HL-60/S4 treated with retinoic acid at 250 ng/mL for 4 days and 3 days (cell line): ENCODE data around the gene L3MBTL3.

ENCODE experiments used
- in situ Hi-C: fragments of 300-500 bp; cut with MboI; formaldehyde crosslinking; loops from 2 replicates; pipeline ENCODE4 v1.7.0; 2022; ENCODE audit warnings: low sequenced_read_pairs

The L3MBTL3 gene

DNA sequence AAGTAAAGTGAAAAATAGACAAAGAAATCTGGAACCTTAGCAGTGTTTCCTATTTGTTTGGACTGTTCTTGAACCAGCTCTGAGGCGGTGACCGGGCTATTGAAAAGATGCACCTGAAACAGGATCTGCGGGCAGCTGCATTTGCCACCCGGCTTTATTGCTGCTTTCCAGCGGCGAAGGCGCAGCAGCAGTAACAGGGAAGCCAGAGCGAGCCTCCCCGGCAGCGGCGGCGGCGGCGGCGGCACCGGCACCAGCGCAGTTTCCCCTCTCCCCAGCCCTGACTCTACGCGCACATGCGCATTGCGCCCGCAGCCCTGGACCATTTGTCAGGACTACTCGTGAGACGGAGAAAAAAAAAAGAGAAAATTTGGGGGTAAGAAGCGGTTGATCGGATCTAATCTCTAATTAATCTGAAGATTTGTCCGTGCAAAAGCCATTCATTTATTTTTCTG lies at the start of gene L3MBTL3:
Gene L3MBTL3, plus strand, starts transcription at position 290 of the 452 bp plus-strand sequence. CDS start 24,119 bp downstream, outside the sequence.
- in situ Hi-C loops = no loop called here

DNA sequence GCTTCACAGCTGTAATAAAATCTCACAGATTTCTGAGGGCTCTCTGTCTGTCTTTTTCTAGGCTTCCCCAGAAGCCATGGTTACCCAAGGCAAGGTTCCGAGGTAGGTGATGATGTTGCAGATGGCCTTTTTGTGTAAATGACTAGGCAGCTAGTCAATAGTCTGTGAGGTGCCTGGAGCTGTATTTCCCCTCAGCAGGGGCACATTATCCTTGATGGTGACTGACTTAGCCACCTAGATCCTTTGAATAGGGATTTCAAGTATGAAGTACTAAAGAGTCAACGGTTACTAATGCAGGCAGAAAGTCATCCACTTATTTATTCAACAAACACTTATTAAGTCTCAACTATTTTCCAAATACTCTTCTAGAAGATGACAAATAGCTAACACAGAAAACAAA lies 49.3 kb upstream of the L3MBTL3 start:
- in situ Hi-C loops = no loop called here

DNA sequence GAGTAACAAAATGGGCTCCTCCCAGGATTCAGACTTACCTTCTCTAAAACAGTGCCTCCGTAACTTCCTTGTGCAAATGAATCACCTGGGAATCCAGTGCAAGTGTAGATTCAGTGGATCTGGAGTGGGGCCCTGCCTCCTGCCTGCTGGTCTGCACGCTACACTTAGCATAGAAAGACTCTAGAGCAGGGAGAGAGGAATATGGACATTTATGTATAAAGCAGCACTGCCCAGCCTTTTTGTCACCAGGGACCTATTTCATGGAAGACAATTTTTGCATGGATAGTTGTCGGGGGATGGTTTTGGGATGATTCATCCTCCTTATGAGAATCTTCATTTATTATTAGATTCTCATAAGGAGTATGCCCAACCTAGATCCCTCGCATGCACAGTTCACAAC lies 42.3 kb upstream of the L3MBTL3 start:
- in situ Hi-C loops = no loop called here

DNA sequence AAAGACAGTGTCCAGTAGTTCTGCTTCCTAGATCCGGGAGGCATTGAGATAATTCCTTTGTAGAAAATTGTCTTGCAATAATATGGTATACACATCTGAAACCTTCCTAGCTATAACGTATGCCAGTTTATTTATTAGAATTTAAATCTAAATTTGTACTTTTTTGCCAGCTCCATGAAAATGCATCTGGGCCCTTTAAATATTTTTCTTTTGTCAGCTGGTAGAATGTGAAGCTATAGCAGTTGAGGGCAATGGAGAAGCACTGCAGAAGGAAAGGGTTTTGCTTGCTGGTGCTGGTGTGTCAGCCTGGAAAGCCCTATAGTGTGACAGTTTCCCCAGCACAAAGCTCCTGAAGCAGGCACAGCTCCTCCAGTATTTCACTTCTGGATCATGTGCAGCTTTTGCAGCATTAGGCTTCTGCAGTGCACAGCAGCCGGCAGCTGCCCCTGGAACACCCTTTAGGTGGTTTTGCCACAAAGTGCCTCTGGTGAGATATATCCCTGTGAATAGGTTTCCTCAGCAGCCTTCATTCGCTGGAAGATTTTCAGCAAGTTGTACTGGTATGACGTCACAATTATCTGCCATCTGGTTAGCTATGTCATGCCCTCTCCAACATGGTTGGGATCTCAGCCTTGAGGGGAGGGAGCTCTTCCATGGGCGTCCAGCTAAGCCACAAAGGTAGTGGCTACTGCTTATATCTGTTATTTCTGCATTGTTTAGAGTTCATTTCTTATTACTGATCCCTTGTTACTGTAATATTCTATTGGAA lies 40.0 kb upstream of the L3MBTL3 start:
- in situ Hi-C loops = no loop called here

DNA sequence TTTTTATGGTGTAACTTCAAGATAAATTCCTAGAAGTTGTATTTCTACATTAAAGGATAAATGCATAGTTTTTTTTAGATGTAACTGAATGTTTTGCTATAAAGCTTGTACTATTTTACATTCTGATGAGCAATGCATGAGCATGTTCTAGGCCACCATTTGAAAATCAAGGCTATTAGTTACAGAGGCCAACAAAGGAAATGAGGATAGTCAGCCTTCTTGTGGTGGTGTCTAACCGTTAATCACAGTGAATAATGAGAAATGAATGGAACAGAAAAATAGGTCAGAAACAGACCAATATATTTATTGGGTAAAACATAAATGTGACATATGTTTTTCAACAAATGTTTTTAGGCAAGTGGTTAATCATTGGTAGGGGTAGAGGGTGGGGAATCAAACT lies 37.6 kb upstream of the L3MBTL3 start:
- in situ Hi-C loops = no loop called here

DNA sequence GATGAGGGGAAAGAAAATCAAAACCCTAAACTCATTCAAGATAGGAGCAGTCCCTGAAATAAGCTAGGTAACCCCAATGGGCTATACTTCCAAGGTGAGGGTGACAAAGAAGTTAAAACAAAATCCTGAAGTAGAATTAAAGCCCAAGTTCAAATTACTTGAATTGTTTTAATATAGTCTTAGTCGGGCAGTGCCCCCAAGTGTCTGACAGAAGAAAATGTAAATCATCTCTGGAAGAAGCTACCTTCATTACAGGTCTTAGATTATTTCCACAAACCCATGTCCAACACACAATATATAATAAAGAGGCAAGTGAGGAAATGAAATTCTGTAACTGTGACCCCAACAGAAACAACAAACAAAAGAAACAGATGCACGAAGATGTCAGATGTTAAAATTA lies 36.8 kb upstream of the L3MBTL3 start:
- in situ Hi-C loops = no loop called here

DNA sequence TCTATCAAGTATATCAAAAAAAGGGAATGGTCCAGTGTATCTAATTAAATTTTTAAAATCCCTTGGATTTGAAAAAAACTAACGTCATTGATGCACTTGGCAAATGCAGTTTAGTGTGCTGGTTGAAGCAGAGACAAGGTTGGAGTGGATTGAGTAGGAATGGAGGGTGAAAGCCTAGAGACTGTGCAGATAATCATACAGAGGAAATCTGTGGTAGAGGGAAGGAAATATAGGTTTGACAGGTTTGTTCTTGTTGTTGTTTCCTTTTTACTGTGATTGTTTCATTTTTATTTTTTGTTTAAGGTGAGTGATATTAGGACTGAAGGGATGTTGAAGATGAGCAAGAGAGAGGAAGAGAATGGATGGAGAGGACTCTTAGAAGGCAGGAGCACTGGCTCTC lies 29.0 kb upstream of the L3MBTL3 start:
- in situ Hi-C loops = no loop called here

DNA sequence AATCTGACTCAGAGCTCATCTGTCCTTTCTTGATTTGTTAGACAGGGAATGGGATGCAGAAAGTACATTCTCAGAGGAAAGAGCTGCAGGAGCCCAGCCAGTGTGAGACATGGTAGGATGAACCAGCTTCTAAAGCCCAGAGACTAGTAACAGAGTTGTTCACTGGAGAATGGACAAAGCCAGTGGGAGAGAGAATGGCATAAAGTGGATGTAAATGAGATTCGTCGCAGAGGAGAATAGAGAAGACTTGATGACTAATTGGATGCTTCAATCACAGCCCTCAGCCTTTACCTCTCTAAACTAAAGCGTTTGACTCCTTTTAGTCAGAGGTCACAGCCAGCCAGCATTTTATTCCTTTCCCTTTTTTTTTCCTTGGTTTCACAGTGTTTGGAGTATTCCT lies 25.5 kb upstream of the L3MBTL3 start:
- in situ Hi-C loops = no loop called here

DNA sequence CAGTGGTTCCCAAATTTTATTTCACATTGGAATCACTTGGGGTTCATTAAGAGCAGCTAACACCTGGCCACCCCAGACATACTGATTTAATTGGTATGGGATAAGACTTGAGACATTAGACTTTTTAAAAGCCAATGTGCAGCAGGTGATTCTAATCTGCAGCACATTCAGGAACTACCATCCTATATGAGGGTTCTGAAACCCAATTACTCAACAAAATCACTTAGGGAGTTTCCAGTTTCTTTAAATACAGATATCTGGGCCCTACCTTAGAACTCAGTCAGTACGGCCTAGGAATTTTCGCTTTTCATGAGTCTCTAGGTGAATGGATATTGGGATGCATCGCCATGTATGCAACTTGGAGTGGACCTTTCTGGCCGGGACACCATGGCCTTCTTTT lies 24.0 kb upstream of the L3MBTL3 start:
- in situ Hi-C loops = no loop called here

DNA sequence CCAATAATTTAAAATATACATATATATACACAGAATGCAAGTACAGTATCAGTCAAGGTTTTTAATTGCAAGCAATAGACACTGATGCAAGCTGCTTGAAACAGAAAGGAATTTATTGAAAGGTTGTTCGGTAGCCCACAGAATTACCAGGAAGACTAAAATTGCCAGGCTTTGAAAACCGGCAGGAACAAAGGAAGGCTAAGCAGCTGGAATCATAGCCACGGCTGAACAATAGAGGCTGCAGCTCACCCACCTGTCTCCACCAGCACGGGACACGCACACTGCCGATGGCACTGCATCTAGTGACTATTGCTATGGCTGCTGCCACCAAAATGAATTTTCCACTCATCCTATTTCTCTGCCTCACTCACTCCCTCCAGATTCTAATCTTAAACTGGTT lies 22.0 kb upstream of the L3MBTL3 start:
- in situ Hi-C loops = no loop called here

DNA sequence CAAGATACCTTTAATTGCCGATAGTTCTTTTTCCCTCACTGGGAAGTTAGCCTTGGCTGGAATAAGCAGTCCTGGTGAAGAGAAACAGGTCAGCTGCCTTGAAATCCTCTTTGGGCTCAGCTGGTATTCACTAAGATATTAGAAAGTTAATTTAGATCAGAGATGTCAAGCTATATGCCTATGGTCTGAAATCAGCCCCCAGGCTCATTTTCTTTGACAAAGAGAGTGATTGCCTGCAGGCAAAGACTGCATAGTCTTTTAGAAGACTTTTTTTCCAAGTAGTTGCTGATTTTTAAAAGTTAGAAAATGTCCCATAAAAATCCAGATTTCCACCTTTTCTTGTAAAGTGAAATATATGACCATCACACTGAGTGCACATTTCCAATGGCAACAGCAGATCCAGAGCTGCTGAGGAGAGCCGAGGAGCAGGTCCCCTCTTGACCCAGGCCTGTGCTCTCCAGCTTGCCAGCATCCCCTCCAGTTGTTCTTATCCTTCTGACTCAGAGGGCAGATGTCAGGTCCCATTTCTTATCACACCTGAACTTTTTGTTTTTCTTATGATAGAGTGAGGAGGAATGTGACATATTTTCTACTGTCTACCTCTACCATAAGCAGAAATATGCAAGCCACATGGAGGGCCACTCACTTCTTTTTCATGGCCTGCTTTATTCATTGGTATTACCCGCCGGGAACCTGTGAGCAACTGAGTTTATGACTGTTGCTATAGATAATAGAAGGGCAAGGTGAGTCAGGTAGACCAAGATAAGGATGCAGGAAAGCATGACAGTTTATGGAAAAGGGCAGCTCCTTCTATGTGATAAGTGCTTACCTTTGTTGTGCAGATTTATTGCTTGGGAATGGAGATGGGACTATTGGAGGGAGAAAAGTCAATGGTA lies 17.6 kb upstream of the L3MBTL3 start:
- in situ Hi-C loops = no loop called here

DNA sequence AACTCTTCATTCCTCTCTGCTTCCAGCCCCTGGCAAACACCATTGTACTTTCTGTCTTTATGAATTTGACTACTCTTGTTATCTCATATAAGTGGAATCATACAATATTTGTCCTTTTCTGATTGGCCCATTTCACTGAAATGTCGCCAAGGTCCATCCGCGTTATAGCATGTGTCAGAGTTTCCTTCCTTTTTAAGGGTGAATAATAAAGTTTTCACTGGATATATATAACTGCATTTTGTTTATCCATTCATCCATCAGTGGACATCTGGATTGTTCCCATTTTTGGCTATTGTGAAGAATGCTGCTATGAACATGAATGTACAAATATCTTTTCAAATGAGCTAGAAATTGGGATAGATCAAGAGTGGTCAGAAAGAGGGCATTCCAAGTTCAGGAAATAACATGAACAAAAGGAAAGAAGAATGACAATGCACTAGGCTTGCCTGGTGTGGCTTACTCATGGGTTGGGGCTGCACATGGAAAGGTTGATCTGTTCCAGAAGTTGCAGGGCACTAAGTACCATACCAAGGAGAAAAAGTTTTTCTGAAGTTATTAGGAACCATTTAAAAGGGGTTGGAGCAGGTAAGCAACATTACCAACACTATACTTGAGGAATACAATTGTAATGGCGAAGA lies 10.0 kb upstream of the L3MBTL3 start:
- in situ Hi-C loops = no loop called here

DNA sequence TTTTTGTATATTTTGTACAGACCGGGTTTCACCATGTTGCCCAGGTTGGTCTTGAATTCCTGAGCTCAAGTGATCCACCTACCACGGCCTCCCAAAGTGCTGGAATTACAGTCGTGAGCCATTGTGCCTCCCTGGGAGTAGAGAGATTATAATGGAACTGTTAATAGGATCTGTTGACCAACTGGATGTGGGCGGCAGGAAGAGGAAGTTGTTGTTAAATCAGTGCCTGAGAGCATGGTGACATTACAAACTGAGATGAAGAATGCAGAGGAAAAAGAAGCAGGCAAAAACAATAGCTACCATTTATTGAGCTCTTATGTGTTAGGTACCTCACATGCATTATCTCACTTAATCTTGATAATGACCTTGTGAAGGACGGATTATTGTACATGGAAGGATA lies 9.2 kb upstream of the L3MBTL3 start:
- in situ Hi-C loops = no loop called here

DNA sequence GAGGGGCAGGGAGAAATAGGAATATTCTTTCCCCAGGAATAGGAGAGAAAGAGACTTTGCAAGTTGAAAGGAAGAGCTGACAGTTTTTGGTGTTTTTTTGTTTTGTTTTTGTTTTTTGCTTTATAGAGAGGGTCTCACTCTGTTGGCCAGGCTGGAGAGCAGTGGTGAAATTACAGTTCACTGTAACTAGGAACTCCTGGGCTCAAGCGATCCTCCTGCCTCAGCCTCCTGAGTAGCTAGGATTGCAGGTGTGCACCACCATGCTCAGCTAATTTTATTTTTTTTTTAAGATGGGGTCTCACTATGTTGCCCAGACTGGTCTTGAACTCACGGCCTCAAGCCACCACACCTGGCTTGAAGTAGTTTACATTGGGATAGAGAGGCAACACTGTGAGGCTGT lies 8.0 kb upstream of the L3MBTL3 start:
- in situ Hi-C loops = no loop called here

DNA sequence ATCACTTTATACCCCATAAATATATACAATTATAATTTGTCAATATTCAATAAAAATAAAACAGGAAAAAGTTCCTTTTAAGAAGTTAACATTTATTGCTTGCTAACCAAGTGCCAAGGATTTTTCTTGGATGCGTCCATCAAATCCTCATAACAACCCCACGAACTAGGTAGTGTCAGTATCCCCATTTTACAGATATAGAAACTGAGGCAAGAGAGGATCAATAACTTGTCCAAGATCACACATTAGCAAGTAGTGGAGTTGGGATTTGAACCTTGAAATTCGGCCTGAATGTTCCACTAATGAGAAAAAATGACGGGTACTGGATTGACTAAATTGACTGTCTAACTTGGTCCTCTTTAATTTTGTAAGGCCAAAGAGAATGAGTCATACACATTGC lies 5.7 kb upstream of the L3MBTL3 start:
- in situ Hi-C loops = no loop called here

DNA sequence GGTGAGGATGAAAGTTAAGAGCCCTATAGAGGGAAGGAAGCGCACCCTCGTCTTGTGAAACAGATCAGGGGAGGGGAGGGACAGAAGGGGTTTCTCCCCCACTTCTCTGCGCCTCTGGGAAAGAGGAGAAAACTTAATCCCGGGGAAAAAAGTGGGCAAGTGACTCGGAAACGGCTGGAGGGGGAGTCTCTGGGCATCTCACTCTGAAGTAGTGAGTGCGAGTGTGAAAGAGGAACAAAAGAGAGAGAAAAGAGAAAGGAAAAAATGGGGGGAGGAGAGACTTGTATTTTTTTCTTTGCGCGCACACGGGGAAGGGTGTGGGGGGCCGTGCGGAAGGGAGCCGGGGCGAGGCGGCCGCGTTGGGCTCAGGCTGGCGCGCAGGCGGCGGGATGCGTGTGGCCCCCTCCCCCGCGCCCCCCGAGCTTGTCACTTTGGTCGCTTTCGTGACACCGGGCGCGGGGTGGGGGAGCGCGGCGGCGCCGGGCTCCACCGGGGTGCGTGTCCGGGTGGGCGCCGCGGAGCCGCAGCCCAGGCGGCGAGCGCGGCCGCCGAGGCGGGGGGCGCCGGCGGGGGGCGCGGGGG lies 454 bp downstream of the L3MBTL3 start:
- in situ Hi-C loops = no loop called here

DNA sequence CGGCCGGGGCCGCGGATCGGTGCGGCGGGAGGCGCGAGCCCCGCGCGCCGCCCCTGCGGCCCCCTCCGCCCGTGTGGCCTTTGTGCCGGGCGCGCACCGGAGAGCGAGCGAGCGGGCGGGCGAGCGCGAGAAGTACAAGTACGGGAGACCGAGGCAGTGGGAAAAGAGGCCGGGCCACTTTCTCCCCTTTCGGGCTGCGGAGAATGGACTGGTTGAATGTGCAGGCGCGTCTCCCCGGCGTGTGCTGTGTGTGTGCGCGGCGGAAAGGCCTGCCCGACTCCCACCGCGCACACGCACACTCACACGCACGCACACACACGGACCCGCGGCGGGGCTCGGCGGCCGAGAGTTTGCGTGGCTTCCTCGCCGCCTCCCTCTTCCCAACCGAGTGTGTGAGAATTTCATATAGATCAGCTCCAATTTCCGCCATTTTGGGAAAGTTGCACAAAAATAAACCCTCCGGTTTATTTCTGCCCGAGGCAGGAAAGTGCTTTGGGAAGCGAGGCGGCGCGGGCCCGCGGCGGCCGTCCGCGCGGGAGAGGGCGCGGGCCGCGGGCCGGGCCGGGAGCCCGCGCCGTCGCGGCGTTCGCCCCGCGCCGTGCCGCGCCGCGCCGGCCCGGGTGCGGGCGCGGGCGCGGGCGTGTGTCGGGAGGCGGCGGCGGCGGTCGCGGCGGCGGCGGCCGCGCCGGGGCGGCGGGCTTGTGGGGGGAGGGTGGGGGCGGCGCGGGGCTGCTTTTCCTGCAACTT lies 1.1 kb downstream of the L3MBTL3 start:
- in situ Hi-C loops = no loop called here

DNA sequence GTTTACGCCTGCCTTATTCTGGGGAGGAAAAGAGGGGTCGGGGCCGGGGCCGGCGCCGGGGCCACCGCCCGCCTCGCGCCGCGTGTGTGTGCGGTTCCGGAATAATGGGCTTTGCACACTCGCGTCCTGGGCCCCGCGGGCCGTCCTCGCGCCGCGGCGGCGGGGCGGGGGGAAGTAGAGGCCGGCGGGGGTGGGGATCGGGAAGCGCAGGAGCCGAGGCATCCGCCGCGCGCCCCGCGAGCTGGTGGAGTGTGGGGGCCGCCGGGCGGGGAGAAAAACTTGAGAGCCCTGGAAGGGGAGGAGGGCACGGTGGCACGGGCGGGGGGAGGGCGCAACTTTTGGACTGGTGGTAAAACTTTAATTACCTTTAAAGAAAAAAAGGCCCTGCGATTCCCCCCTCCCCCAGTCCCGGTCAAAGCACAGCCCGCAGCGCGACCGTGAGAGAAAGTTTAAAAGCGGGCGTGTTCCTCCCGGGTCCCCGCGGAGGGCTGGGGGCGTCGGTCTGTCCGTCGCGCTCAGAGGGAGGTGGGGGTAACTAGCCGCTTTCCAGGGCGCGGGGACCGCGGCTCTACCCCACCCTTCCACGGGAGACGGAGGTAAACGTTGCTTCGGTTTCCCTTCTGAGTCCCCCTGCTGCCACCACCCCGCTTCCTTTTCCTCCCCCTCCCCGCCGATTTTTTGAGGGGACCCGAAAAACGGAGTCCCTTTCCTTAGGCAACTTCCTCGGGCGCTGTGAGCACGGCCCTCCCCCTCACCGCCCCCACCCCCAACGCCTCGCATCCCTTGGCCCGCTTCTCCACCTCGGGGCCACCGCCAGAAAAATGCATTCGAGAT lies 1.9 kb downstream of the L3MBTL3 start:
- in situ Hi-C loops = no loop called here

DNA sequence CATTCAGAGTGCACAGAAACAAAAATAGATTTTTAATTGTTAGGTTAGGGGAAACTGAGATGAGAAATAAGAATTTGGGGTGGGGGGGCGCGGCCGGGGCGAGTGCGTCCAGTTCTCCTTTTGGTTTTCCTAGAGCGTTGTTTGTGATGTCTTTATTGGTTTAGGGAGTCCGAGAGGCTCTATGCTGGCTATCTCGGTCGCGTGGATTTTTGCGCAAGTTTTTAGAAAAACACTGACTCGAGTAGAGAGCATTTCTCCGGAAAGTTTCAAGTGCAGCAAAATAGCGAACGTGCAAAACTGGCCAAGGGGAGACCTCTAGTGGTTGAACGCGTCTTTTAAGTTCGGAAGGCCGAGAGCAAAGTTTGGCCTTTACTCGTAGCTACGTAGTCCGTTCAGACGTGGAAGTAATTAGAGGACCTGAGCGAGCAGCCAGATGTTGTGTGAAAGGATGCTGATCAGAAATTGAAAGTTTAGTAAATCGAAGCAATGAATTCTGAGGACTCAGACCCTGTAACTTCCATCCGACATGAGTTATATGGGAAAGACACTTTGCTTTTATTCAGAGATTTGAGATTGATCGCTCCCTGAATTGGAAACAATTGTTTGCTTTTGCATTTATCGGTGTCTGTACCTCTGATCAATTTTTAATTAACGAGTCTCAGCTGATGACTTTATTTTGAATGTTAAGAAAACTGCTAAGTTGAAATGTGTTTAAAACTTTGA lies 2.7 kb downstream of the L3MBTL3 start:
- in situ Hi-C loops = no loop called here
